Stimulated activated naive CD8-positive, alpha-beta T cell treated with anti-CD3 and anti-CD28 coated beads, Interleukin-15, Interleukin-2, amounts not matched to agents 100 U/mL and 50 U/mL, for 24 hours (primary cell): ENCODE results near the gene RFX7.
"Not testable (repeated sequence)": the region's sequence is repeated elsewhere in the genome, so short reads cannot be mapped to it uniquely, and the experiment has no call there.

Experiments used
- ATAC-seq: fragments of 150-1000 bp; cut with Tn5 transposase; one replicate; pipeline ENCODE4 v1.10.0; 2021
- DNase-seq: peaks from one replicate; pipeline ENCODE4 v3.0.0; 2021

RFX7 gene

GRCh38 chr15:56243163-56244037 lies at the start of gene RFX7:
Gene RFX7, minus strand, starts transcription at chr15:56243879. Its CDS starts 594 bp downstream, at chr15:56243285.
- peak; percentile 77 for DNase-seq
- peak; percentile 77 for ATAC-seq

- DNase-seq, result no peak
- ATAC-seq, result no peak
These were observed 49.1 kb upstream of the RFX7 start for GRCh38 chr15:56292546-56293316.

GRCh38 chr15:56291741-56292140 lies 48.1 kb upstream of the RFX7 start:
- DNase-seq (no peak), ATAC-seq (no peak)

- no peak for DNase-seq
- ATAC-seq, result no peak
These were observed 42.5 kb upstream of the RFX7 start for GRCh38 chr15:56286213-56286612.

DNA sequence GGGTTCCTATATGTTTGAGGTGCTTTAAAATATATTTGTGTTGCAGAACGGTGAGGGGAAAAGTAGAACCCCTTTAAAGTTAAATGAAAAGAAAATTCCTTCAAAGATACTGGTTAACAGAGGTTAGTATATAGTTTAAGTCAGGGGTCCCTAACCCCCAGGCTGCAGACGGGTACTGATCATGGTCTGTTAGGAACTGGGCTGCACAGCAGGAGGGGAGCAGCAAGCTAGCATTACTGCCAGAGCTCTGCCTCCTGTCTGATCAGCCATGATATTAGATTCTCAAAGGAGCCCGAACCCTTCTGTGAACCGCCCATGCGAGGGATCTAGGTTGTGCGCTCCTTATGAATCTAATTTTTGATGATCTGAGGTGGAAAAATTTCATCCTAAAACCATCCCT lies 37.5 kb upstream of the RFX7 start:
- ATAC-seq (no peak), DNase-seq (no peak)

GRCh38 chr15:56273724-56274123 lies 30.0 kb upstream of the RFX7 start:
- DNase-seq (no peak), ATAC-seq (no peak)

- DNase-seq (no peak), ATAC-seq (no peak)
These were observed 28.8 kb upstream of the RFX7 start for GRCh38 chr15:56272454-56272853.

- not testable (repeated sequence) for DNase-seq, ATAC-seq
These were observed 22.8 kb upstream of the RFX7 start for GRCh38 chr15:56266465-56266864.

- ATAC-seq (no peak), DNase-seq (no peak)
These were observed 18.3 kb upstream of the RFX7 start for GRCh38 chr15:56261854-56262509.

DNA sequence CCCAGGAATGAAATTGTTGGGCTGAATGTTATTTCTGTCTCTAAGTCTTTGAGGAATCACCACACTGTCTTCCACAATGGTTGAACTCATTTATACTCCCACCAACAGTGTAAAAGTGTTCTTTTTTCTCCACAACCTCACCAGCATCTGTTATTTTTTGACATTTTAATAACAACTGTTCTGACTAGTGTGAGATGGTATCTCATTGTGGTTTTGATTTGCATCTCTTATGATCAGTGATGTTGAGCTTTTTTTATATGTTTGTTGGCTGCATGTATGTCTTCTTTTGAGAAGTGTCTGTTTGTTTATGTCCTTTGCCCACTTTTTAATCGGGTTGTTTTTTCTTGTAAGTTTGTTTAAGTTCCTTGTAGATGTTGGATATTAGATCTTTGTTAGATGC lies 13.6 kb upstream of the RFX7 start:
- not testable (repeated sequence) for ATAC-seq, DNase-seq

- DNase-seq, result no peak
These were observed 10.6 kb upstream of the RFX7 start for GRCh38 chr15:56254265-56254664.

DNA sequence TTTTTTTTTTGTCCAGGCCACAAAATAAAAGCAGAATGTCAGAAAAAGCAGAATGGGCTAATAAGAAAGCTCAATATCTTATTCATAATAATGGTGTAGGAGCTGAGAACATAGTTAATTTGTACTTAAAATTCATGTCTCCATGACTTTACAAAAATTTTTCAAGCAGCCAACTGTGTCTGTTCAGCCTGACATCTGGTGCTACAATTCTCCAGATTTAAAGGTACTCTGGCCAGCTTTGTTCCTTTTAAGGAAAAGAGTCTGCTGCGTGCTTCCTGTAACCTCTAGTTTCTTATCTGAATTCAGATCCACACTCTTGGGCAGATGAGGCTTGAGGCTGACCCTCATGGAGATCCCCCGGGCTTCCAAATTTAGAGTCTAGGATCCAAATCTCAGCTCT lies 8.7 kb upstream of the RFX7 start:
- no peak for DNase-seq

More at GRCh38 chr15:56254265-56254664, 10.6 kb upstream of the RFX7 start:
- ATAC-seq, result no peak

GRCh38 chr15:56251315-56252095 lies 7.8 kb upstream of the RFX7 start:
- ATAC-seq (no peak), DNase-seq (no peak)

More for the DNA sequence above, 8.7 kb upstream of the RFX7 start:
- no peak for ATAC-seq

GRCh38 chr15:56250626-56251025 lies 6.9 kb upstream of the RFX7 start:
- DNase-seq (no peak), ATAC-seq (no peak)

GRCh38 chr15:56249092-56249491 lies 5.4 kb upstream of the RFX7 start:
- DNase-seq, result no peak
- no peak for ATAC-seq

GRCh38 chr15:56248311-56248992 lies 4.8 kb upstream of the RFX7 start:
- DNase-seq (no peak), ATAC-seq (no peak)

- ATAC-seq, result no peak
- no peak for DNase-seq
These were observed 3.6 kb upstream of the RFX7 start for GRCh38 chr15:56247266-56247665.

DNA sequence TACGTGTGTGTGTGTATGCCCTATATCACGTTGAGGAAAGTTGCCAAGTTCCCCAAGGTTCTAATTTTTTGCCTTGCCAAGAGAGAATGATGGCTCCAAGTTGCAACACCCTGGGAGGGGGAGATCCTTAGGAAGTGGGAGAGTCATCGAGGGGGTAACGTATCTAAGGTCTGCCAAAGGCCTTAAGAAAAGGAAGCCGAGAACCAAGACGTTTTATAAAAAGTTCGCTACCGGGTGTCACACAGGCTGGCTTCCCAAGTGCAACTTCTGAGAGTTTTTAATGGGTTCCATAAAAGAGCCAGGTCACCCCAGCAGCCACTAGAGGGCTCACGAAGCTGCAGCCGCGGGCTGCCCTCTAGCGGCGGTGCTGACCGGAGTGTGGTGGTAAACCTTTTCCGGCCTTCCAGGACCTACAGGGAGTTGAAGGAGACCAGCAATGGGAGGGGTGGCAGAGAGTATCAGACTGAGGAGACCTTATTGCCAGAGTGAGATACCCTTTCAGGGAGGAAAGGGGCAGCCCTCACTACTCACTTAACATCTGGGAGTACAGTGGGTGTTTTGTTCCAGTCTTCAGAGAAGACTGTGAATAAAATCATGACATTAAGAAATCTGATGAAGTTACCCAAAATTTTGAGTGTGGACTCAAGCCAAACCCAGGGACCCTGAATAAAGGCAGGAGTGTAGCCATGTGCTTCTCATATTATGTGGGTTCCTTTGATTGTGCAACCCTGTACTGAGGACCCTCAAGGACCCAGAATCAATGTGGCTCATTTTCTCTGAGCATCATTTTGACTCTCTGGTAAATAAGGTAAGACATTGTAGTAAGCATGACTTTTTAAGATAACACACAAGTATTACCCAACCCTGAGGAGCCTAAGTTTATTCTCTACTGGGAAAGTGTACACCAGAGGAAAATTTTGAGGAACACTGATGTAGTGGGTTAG lies 2.5 kb upstream of the RFX7 start:
- peak; percentile 92 for DNase-seq

GRCh38 chr15:56244811-56245576 lies 1.3 kb upstream of the RFX7 start:
- peak; percentile 69 for DNase-seq
- peak; percentile 14 for ATAC-seq

More for the DNA sequence above, 2.5 kb upstream of the RFX7 start:
- peak; percentile 75 for ATAC-seq
